Adrenal gland (tissue), 12 donors: ENCODE measurements around the gene FNIP2. TPM values are rescaled to one million over a fixed set of nuclear protein-coding genes. Genes with fewer than 3 reads are reported as not detected.

Source experiments
- DNase-seq, 7 donors: peaks; one replicate each; pipeline ENCODE4 v3.0.0-alpha.2; 2019 to 2020
- H3K27ac ChIP-seq, 5 donors: fragments of 200-600 bp; sonication (generic) in 4 of 5; 1 replicate in 3 of 5; 2 replicates in 2 of 5; pipeline versions ENCODE4 v1.5.1 to v1.8.0; 2016 to 2020; ENCODE audit warnings: mild to moderate bottlenecking in 1 of 5
- H3K27me3 ChIP-seq: fragments of 200-600 bp; 2 replicates; pipeline ENCODE4 v1.8.0; 2021
- H3K36me3 ChIP-seq, 2 donors: fragments of 200-600 bp; replicated peaks in 1 of 2; 1 replicate in 1 of 2; 2 replicates in 1 of 2; pipeline versions ENCODE4 v1.5.1 to v1.8.0; 2018 to 2022
- H3K4me1 ChIP-seq, 2 donors: fragments of 200-600 bp; replicated peaks in 1 of 2; 1 replicate in 1 of 2; 2 replicates in 1 of 2; pipeline versions ENCODE4 v1.5.1 to v1.8.0; 2018 to 2021
- H3K4me3 ChIP-seq, 4 donors: fragments of 200-600 bp; sonication (generic) in 3 of 4; one replicate each; pipeline ENCODE4 v1.5.1; 2016 to 2018
- H3K9me3 ChIP-seq, 3 donors: fragments of 200-600 bp; sonication (generic) in 1 of 3; replicated peaks in 1 of 3; 1 replicate in 2 of 3; 2 replicates in 1 of 3; pipeline versions ENCODE4 v1.5.1 to v1.8.0; 2016 to 2021
- CTCF ChIP-seq, 6 experiments: fragments of 450-650 bp in 4 of 6; fragments of 200-600 bp in 2 of 6; sonication (generic) in 1 of 6; IDR thresholded peaks; 1 replicate in 5 of 6; 2 replicates in 1 of 6; pipeline versions ENCODE4 v1.5.1 to v1.8.0; 2016 to 2021; ENCODE audit warnings: antibody characterized with exemption in 6 of 6, mild to moderate bottlenecking in 2 of 6, moderate library complexity in 1 of 6
- POLR2A ChIP-seq, 2 donors: fragments of 450-650 bp; IDR thresholded peaks; one replicate each; pipeline ENCODE4 v1.6.1; 2017; ENCODE audit warnings: antibody characterized with exemption in 2 of 2, mild to moderate bottlenecking in 2 of 2, moderate library complexity in 1 of 2
- WGBS, 4 donors: extraction: QIAGEN DNeasy Blood & Tissue Kit in 2 of 4; methylation state at CpG; one replicate each; pipeline versions ENCODE4 v1.1.5 to v1.1.7; 2013 to 2017; 5-methylcytosine and 5-hydroxymethylcytosine counted together
- intact Hi-C, 2 donors: fragments of 100-400 bp; cut with DNase I; formaldehyde crosslinking; loops; one replicate each; pipeline versions ENCODE4 v1.14.1 to v1.15.0; 2022 to 2023
- polyA plus RNA-seq, 3 donors: library from polyadenylated mRNA; stranded (reverse); fragments of 200-250 nt in 2 of 3; fragments of 350-450 nt in 1 of 3; fragmentation: Illumina TruSeq in 1 of 3; extraction: RNeasy Lipid Tissue Mini Kit (QIAGEN cat#74804) in 1 of 3; gene quantifications; one replicate each; pipeline ENCODE4 v1.2.3, GENCODE V29; 2013 to 2014
- total RNA-seq, 9 donors: library from RNA; depleted of rRNA in 4 of 9; stranded (reverse); fragments of >200 nt in 4 of 9; fragments of 120-200 nt in 1 of 9; fragmentation: NEBNext Ultra II Directional in 1 of 9; extraction: Animal tissue kit (Norgen Biotek cat#: 25700) in 1 of 9; gene quantifications; one replicate each; pipeline versions ENCODE4 v1.1.0 to v1.2.4, GENCODE V29; 2013 to 2023
- donor health status: healthy with polysubstance abuse.
- donor health status: Bipolar disorder and iron deficiency.
- donor health status: DM: yes; HTN: yes; CAD: no.
- donor health status: DM: no; HTN: no; CAD: no.
- donor health status: DM: no; HTN: no; CAD: no.
- donor health status: DM: yes; HTN: yes; CAD: no.

The FNIP2 gene
- total and polyA plus RNA-seq, 12 donors: 3.5 to 39.4 (median 27.1) TPM

GRCh38 chr4:158763462-158763861 is 5.4 kb upstream of the FNIP2 start:
- Histone ChIP-seq H3K27ac (no peak overlapping the region), H3K4me1 (no peaks in the 10 kb centered on the region), H3K9me3 (no peaks in the 10 kb centered on the region), H3K27me3 (no peaks in the 10 kb centered on the region), H3K36me3 (no peaks in the 10 kb centered on the region), H3K4me3 (no peak overlapping the region)
- intact Hi-C loops: no loop called here
- DNase-seq: no peak
- TF ChIP-seq CTCF (IDR thresholded peaks at IDR 0.05): no peak
- no peak for TF ChIP-seq POLR2A (IDR thresholded peaks at IDR 0.05)
- 40 to 49% (median 45%) methylated on average over 2 of the region's 2 CpGs for WGBS, 4 donors

- no peaks in the 10 kb centered on the region for H3K27me3 ChIP-seq
- 78 to 89% (median 84%) methylated on average over 6 of the region's 6 CpGs for WGBS, 4 donors
- DNase-seq: no peak
- no peak for TF ChIP-seq POLR2A (IDR thresholded peaks at IDR 0.05)
- no peak for TF ChIP-seq CTCF (IDR thresholded peaks at IDR 0.05)
- peaks cover 0 to 15% of the 10 kb centered on the region in 2 donors for H3K4me1 ChIP-seq
- H3K36me3 ChIP-seq: no peaks in the 10 kb centered on the region
- H3K9me3 ChIP-seq: no peaks in the 10 kb centered on the region
- H3K4me3 ChIP-seq: no peak overlapping the region
- peak overlapping the region in 1 of 5 donors; percentile 33 for H3K27ac ChIP-seq
- intact Hi-C loops: no loop called here
Observed at GRCh38 chr4:158766434-158767044, 2.3 kb upstream of the FNIP2 start.

GRCh38 chr4:158767451-158767850 is 1.4 kb upstream of the FNIP2 start:
- H3K36me3 ChIP-seq: no peaks in the 10 kb centered on the region
- 39 to 46% (median 44%) methylated on average over 2 of the region's 2 CpGs for WGBS, 4 donors
- H3K27ac ChIP-seq: peak overlapping the region in 1 of 5 donors; percentile 4

More at GRCh38 chr4:158767451-158767850, 1.4 kb upstream of the FNIP2 start:
- intact Hi-C loops: no loop called here
- Histone ChIP-seq H3K27me3 (no peaks in the 10 kb centered on the region), H3K4me1 (peaks cover 0 to 24% of the 10 kb centered on the region in 2 donors), H3K4me3 (no peak overlapping the region), H3K9me3 (no peaks in the 10 kb centered on the region)
- TF ChIP-seq CTCF (IDR thresholded peaks at IDR 0.05): no peak
- TF ChIP-seq POLR2A (IDR thresholded peaks at IDR 0.05): no peak
- DNase-seq: no peak
